GM13976 (cell line): ENCODE data around the gene KCNMA1.

ENCODE experiments used
- DNase-seq: peaks from one replicate; pipeline ENCODE4 v3.0.0; 2012; ENCODE audit warnings: low spot score
- CTCF ChIP-seq: IDR thresholded peaks from 2 replicates; pipeline ENCODE4 v1.5.1; 2012; ENCODE audit warnings: borderline replicate concordance, mild to moderate bottlenecking; ENCODE audit not compliant: insufficient read depth; ENCODE audit errors: extremely low read depth, missing control alignments, control extremely low read depth
- in situ Hi-C: fragments of 300-500 bp; cut with MboI; formaldehyde crosslinking; loops from one replicate; pipeline ENCODE4 v1.12.0; 2022; ENCODE audit warnings: low sequenced_read_pairs, mixed read lengths, inconsistent platforms; ENCODE audit not compliant: unreplicated experiment

KCNMA1 gene

DNA sequence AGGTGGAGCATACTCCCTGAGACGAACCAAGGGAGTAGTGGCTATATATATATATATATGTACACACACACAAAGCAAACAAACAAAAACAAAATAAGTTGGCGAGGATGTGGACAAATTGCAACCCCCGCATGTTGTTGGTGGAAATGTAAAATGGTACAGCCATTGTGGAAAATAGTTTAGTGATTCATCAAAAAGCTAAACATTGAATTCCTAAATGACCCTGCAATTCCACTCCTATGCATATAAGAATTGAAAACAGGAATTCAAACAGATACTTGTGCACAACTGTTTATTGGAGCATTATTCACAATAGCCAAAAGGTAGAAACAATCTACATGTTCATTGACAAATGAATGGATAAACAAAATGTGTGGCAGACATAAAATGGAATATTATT is 407.9 kb downstream of the KCNMA1 start:
- DNase-seq, result no peak
- in situ Hi-C loops, result no loop called here
- no peak for TF ChIP-seq CTCF

DNA sequence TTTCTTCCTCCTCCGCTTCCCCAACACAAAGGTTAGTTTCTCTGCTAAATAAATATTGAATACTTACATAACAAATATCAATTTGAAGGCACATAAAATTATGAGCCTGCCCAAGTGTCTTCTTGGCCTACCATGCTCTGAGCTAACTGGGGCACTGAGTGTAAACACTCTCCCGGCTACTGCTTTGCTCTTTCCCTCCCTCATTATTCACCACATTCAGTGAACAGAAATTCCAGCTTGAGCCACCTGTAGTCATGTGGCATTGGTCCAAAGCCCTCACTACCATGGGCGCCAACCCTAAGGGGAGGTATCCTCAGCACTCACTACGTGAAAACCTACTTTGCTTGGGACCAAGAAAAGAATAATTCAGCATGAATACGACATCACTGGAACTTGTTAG is 409.0 kb downstream of the KCNMA1 start:
- in situ Hi-C loops, result no loop called here
- no peak for DNase-seq
- TF ChIP-seq CTCF, result no peak

GRCh38 chr10:77226853-77227565 is 410.6 kb downstream of the KCNMA1 start:
- TF ChIP-seq CTCF, result no peak
- in situ Hi-C loops, result no loop called here
- no peak for DNase-seq

DNA sequence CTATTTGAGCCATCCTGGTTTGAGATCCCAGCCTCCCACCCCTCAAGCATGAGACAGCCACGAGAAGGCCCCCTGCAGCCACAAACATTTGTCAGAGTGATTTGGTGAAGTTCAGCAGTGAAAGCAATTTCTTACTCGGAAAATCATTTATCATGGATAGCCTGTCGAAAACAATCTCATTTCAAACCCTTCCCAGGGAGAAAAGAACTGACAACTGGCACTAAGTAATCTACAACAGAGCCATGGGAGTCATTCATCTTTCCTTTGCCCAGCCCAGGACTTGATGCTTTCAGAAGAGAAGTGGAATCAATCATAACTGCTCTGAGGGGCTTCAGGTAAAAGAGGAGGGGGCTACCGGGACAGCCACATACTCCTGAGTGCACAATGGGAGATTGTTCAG is 411.2 kb downstream of the KCNMA1 start:
- in situ Hi-C loops, result no loop called here
- no peak for DNase-seq
- no peak for TF ChIP-seq CTCF

- in situ Hi-C loops, result no loop called here
- TF ChIP-seq CTCF, result no peak
- DNase-seq, result no peak
Measured at GRCh38 chr10:77226020-77226419, 411.6 kb downstream of the KCNMA1 start.

- in situ Hi-C loops, result no loop called here
- no peak for DNase-seq
- TF ChIP-seq CTCF, result no peak
Measured at GRCh38 chr10:77223526-77224460, 413.8 kb downstream of the KCNMA1 start.
